GM20431 (cell line): ENCODE results near the gene ALDH18A1.

ENCODE experiments used
- in situ Hi-C: fragments of 300-500 bp; cut with MseI, MboI; formaldehyde crosslinking; loops from one replicate; pipeline ENCODE4 v1.15.0; 2020; ENCODE audit warnings: low sequenced_read_pairs; ENCODE audit not compliant: unreplicated experiment

ALDH18A1 gene

GRCh38 chr10:95600158-95600557 lies 56.4 kb downstream of the ALDH18A1 start:
- in situ Hi-C loops = loop anchor here (10.0 kb wide), 1 partner anchor 165 kb away; no protein-coding TSS in a partner anchor

GRCh38 chr10:95597788-95598187 lies 58.7 kb downstream of the ALDH18A1 start:
- in situ Hi-C loops = no loop called here

- in situ Hi-C loops = no loop called here
Observed at GRCh38 chr10:95588025-95588424, 68.5 kb downstream of the ALDH18A1 start.

- in situ Hi-C loops = no loop called here
Observed at GRCh38 chr10:95579835-95580535, 76.5 kb downstream of the ALDH18A1 start.

- in situ Hi-C loops = no loop called here
Observed at GRCh38 chr10:95579292-95579691, 77.2 kb downstream of the ALDH18A1 start.

- in situ Hi-C loops = no loop called here
Observed at GRCh38 chr10:95578619-95579018, 77.9 kb downstream of the ALDH18A1 start.

GRCh38 chr10:95574649-95575365 lies 81.7 kb downstream of the ALDH18A1 start:
- in situ Hi-C loops = no loop called here

- in situ Hi-C loops = no loop called here
Observed at GRCh38 chr10:95573964-95574604, 82.4 kb downstream of the ALDH18A1 start.

GRCh38 chr10:95573527-95573926 lies 83.0 kb downstream of the ALDH18A1 start:
- in situ Hi-C loops = no loop called here

- in situ Hi-C loops = no loop called here
Observed at GRCh38 chr10:95572131-95572820, 84.2 kb downstream of the ALDH18A1 start.

- in situ Hi-C loops = no loop called here
Observed at GRCh38 chr10:95571390-95571789, 85.1 kb downstream of the ALDH18A1 start.

- in situ Hi-C loops = no loop called here
Observed at GRCh38 chr10:95569368-95569767, 87.1 kb downstream of the ALDH18A1 start.

- in situ Hi-C loops = no loop called here
Observed at GRCh38 chr10:95567903-95568630, 88.4 kb downstream of the ALDH18A1 start.

GRCh38 chr10:95566136-95566535 lies 90.4 kb downstream of the ALDH18A1 start:
- in situ Hi-C loops = no loop called here

GRCh38 chr10:95565336-95565735 lies 91.2 kb downstream of the ALDH18A1 start:
- in situ Hi-C loops = no loop called here

GRCh38 chr10:95564291-95564690 lies 92.2 kb downstream of the ALDH18A1 start:
- in situ Hi-C loops = no loop called here

- in situ Hi-C loops = no loop called here
Observed at GRCh38 chr10:95562341-95562965, 94.1 kb downstream of the ALDH18A1 start.

GRCh38 chr10:95561864-95562177 lies 94.7 kb downstream of the ALDH18A1 start:
- in situ Hi-C loops = no loop called here

- in situ Hi-C loops = no loop called here
Observed at GRCh38 chr10:95561177-95561863, 95.2 kb downstream of the ALDH18A1 start, which contains the start of gene SORBS1. Gene SORBS1, minus strand, starts transcription at chr10:95561371. Its CDS starts 120,236 bp downstream, at chr10:95441135.
